A673 (cell line): ENCODE data around the gene WDR20. TPM values are rescaled to one million over a fixed set of nuclear protein-coding genes. Genes with fewer than 3 reads are reported as not detected.
A peak's percentile ranks its signal among the peaks of the same experiment; 100 is the strongest.

Experiments used
- BruUV-seq: library from RNA; stranded (reverse); fragments of 400-500 nt; replicated peaks from 2 replicates; lab custom pipeline; 2021; lab: Mats Ljungman, UMichigan
- CTCF ChIA-PET: fragments of 300-600 bp; sonication (Branson Sonifier 250); formaldehyde crosslinking; loops from one replicate; lab custom pipeline; 2022; ENCODE audit warnings: antibody characterized with exemption; lab: Charles Lee
- POLR2A ChIA-PET: fragments of 300-600 bp; sonication (Branson Sonifier 250); formaldehyde crosslinking; loops from one replicate; lab custom pipeline; 2022; ENCODE audit warnings: antibody characterized with exemption; ENCODE audit not compliant: low non-redundant PET; lab: Charles Lee
- DNase-seq: peaks from one replicate; pipeline ENCODE4 v3.0.0-alpha.2; 2015; ENCODE audit warnings: low spot score
- H3K27ac ChIP-seq: fragments of 200-600 bp; sonication (generic); 2 replicates; pipeline ENCODE4 v1.5.1; 2016; ENCODE audit warnings: mixed run types, low read depth, mild to moderate bottlenecking, mixed read lengths, antibody characterized with exemption, low read length; ENCODE audit not compliant: poor library complexity, severe bottlenecking
- H3K27me3 ChIP-seq: fragments of 200-600 bp; sonication (generic); replicated peaks from 2 replicates; pipeline ENCODE4 v1.6.1; 2017; ENCODE audit warnings: mixed run types, low read depth, mild to moderate bottlenecking, mixed read lengths, antibody characterized with exemption, low read length; ENCODE audit not compliant: insufficient read depth, poor library complexity
- H3K36me3 ChIP-seq: fragments of 200-600 bp; sonication (generic); 2 replicates; pipeline ENCODE4 v1.6.1; 2016; ENCODE audit warnings: mixed run types, mild to moderate bottlenecking, mixed read lengths, antibody characterized with exemption, low read length; ENCODE audit not compliant: insufficient read depth, poor library complexity, severe bottlenecking
- H3K4me1 ChIP-seq: fragments of 200-600 bp; sonication (generic); 2 replicates; pipeline ENCODE4 v1.6.1; 2017; ENCODE audit warnings: mixed run types, mild to moderate bottlenecking, mixed read lengths, antibody characterized with exemption, low read length; ENCODE audit not compliant: insufficient read depth, poor library complexity, severe bottlenecking
- H3K4me3 ChIP-seq: fragments of 200-600 bp; sonication (generic); 2 replicates; pipeline ENCODE4 v1.5.1; 2016; ENCODE audit warnings: low read depth, mixed run types, mild to moderate bottlenecking, mixed read lengths, low read length; ENCODE audit not compliant: poor library complexity, severe bottlenecking
- H3K9me3 ChIP-seq: fragments of 200-600 bp; sonication (generic); 2 replicates; pipeline ENCODE4 v1.6.1; 2016; ENCODE audit warnings: mixed run types, low read depth, mild to moderate bottlenecking, mixed read lengths, antibody characterized with exemption, low read length; ENCODE audit not compliant: poor library complexity, severe bottlenecking
- EZH2 ChIP-seq: fragments of 200-600 bp; sonication (generic); IDR thresholded peaks from 2 replicates; pipeline ENCODE4 v1.6.1; 2017; ENCODE audit warnings: borderline replicate concordance, low read depth, mild to moderate bottlenecking, mixed read lengths, antibody characterized with exemption, low read length; ENCODE audit not compliant: poor library complexity, severe bottlenecking
- intact Hi-C: fragments of 100-400 bp; cut with micrococcal nuclease; formaldehyde crosslinking; loops from one replicate; pipeline ENCODE4 v1.10.0; 2022; ENCODE audit not compliant: unreplicated experiment
- total RNA-seq: library from RNA; stranded (reverse); gene quantifications from 2 replicates; pipeline ENCODE4 v1.2.3, GENCODE V29; 2021
- TF ChIP-seq, protein P1 (sequence below): fragments of 300-800, 200-600 bp; sonication (generic); conservative IDR thresholded peaks from 2 replicates; pipeline ENCODE4 v1.5.1; 2017; ENCODE audit warnings: low read depth, mild to moderate bottlenecking, antibody characterized with exemption, low read length, moderate library complexity, mixed read lengths

Gene WDR20
- total RNA-seq, 1 experiment from 2014 or later = 28.3 TPM

DNA sequence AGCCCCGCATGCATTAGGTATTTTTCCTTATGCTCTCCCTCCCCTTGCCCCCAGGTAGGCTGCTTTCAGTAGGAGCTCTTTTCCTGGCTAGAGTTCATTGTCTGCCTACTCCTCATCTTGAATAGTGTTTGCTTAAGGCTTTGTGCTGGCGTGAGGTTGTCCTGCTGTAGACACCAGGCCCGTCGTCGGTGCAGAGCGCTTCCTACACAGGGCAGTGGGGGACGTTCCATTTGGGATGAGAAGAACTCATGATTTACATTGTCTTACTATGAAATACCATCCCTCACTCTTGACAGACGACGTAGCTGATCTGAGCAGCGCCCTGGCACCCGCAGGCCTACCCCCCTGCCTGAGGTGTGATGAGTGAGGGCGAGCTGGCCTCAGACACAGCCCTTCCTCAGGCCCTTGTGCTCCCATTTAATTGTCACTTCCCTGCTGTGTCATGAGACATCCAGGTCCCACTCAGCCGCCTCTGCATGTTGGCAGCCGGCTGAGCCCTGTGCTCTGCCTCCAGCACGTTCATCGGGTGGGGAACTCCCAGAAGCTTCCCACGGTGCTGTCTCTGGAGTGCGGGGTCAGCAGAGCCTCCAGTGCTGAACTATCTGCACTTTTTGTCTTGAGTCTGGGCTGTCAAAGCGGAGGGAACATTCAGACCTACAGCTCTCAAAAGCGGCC lies 76.0 kb downstream of the WDR20 start:
- ChIA-PET POLR2A (no interaction called here), CTCF (interaction anchor here (0.6 kb wide), 1 partner anchor 101 kb away, joined by 3 read pairs; no protein-coding TSS in a partner anchor)
- H3K36me3 ChIP-seq = no peaks in the 10 kb centered on the region
- H3K27ac ChIP-seq = no peak overlapping the region
- BruUV-seq = no TSS peak
- peaks cover 16% of the 10 kb centered on the region for H3K4me1 ChIP-seq
- DNase-seq = peak; percentile 45
- intact Hi-C loops = no loop called here
- H3K4me3 ChIP-seq = no peak overlapping the region
- H3K9me3 ChIP-seq = no peaks in the 10 kb centered on the region
- H3K27me3 ChIP-seq = no peaks in the 10 kb centered on the region
- TF ChIP-seq, protein P1, sequence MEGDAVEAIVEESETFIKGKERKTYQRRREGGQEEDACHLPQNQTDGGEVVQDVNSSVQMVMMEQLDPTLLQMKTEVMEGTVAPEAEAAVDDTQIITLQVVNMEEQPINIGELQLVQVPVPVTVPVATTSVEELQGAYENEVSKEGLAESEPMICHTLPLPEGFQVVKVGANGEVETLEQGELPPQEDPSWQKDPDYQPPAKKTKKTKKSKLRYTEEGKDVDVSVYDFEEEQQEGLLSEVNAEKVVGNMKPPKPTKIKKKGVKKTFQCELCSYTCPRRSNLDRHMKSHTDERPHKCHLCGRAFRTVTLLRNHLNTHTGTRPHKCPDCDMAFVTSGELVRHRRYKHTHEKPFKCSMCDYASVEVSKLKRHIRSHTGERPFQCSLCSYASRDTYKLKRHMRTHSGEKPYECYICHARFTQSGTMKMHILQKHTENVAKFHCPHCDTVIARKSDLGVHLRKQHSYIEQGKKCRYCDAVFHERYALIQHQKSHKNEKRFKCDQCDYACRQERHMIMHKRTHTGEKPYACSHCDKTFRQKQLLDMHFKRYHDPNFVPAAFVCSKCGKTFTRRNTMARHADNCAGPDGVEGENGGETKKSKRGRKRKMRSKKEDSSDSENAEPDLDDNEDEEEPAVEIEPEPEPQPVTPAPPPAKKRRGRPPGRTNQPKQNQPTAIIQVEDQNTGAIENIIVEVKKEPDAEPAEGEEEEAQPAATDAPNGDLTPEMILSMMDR = no peak
- no peak for TF ChIP-seq EZH2

DNA sequence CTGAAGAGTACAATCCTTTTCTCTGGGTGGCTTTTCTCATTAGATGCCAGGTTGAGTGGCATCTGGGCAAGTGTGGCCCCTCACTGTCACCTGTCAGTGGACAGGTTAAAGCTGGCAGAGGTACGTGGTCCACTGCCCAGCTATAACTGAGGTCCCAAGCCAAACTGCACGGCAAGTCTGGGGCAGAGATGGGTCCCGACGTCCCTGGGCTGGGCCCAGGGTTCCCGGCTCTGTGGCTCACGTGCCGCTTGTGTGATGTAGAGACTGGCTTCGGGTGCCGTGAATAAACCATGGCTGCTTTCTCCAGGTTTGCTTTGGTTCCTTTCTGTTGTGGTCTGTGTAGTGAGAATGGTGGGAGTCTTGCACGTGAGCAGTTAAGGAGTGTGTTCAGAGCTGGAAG lies 77.7 kb downstream of the WDR20 start:
- no peak overlapping the region for H3K27ac ChIP-seq
- DNase-seq = no peak
- H3K4me1 ChIP-seq = peaks cover 25% of the 10 kb centered on the region
- ChIA-PET CTCF (no interaction called here), POLR2A (no interaction called here)
- BruUV-seq = no TSS peak
- H3K9me3 ChIP-seq = no peaks in the 10 kb centered on the region
- H3K27me3 ChIP-seq = no peaks in the 10 kb centered on the region
- no peak overlapping the region for H3K4me3 ChIP-seq
- intact Hi-C loops = no loop called here
- TF ChIP-seq EZH2 = no peak
- TF ChIP-seq, protein P1 = no peak
- no peaks in the 10 kb centered on the region for H3K36me3 ChIP-seq

DNA sequence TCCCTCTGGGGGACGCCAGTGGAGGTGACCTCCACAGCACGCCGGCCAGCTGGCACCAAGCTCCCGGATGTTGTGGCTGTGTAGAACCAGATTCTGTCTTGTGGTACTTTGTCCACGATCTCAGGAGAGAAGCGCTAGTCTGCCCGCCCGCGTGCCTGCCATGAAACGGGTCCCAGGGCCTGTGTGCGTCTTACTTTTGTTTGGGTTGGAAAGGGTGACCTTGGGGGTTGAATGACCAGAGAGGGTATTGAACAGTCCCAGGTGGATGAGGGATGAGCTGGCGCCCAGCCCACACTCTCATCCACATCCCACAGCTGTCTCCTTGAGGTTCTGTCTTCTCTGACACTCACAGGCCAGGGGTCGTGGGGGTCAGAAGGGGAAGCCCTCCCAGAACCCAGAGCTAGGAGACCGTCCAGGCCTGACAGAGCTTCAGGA lies 78.3 kb downstream of the WDR20 start:
- BruUV-seq = no TSS peak
- no peak for TF ChIP-seq EZH2
- TF ChIP-seq, protein P1 = no peak
- Histone ChIP-seq H3K27ac (no peak overlapping the region), H3K9me3 (no peaks in the 10 kb centered on the region), H3K27me3 (no peaks in the 10 kb centered on the region), H3K4me3 (no peak overlapping the region), H3K4me1 (peaks cover 25% of the 10 kb centered on the region), H3K36me3 (no peaks in the 10 kb centered on the region)
- CTCF ChIA-PET = no interaction called here
- no peak for DNase-seq
- POLR2A ChIA-PET = no interaction called here
- intact Hi-C loops = no loop called here
